ENCODE data around the gene FBRS. TPM values are rescaled to one million over a fixed set of nuclear protein-coding genes. Genes with fewer than 3 reads are reported as not detected.
"Not testable (repeated sequence)": the region's sequence is repeated elsewhere in the genome, so short reads cannot be mapped to it uniquely, and the experiment has no call there.

Gene FBRS
- polyA plus RNA-seq, 1 experiment, result 9.4 TPM

GRCh38 chr16:30699615-30700099 lies 41.4 kb downstream of the FBRS start:
- no peaks in the 10 kb centered on the region for H3K27me3 ChIP-seq (ENCODE audit: control insufficient read depth, insufficient read depth, low read length)
- DNase-seq (ENCODE audit: low read depth), result no peak
- peak overlapping the region; percentile 91 for H3K4me3 ChIP-seq (ENCODE audit: low read depth, low read length)
- H3K36me3 ChIP-seq (ENCODE audit: control insufficient read depth, insufficient read depth, low read length), result peaks cover 21% of the 10 kb centered on the region
- TF ChIP-seq, protein P1, sequence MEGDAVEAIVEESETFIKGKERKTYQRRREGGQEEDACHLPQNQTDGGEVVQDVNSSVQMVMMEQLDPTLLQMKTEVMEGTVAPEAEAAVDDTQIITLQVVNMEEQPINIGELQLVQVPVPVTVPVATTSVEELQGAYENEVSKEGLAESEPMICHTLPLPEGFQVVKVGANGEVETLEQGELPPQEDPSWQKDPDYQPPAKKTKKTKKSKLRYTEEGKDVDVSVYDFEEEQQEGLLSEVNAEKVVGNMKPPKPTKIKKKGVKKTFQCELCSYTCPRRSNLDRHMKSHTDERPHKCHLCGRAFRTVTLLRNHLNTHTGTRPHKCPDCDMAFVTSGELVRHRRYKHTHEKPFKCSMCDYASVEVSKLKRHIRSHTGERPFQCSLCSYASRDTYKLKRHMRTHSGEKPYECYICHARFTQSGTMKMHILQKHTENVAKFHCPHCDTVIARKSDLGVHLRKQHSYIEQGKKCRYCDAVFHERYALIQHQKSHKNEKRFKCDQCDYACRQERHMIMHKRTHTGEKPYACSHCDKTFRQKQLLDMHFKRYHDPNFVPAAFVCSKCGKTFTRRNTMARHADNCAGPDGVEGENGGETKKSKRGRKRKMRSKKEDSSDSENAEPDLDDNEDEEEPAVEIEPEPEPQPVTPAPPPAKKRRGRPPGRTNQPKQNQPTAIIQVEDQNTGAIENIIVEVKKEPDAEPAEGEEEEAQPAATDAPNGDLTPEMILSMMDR (IDR thresholded peaks at IDR 0.05; ENCODE audit: insufficient read depth, low read depth, low read length), result no peak
- ChIA-PET CTCF (interaction anchor here (0.7 kb wide), 1 partner anchor 47 kb away, joined by 3 read pairs; no protein-coding TSS in a partner anchor), POLR2A (interaction anchor here (0.6 kb wide), 1 partner anchor 9 kb away, joined by 3 read pairs; no protein-coding TSS in a partner anchor)

- ChIA-PET POLR2A (no interaction called here), CTCF (no interaction called here)
- Histone ChIP-seq H3K27me3 (ENCODE audit: control insufficient read depth, insufficient read depth, low read length) (no peaks in the 10 kb centered on the region), H3K4me3 (ENCODE audit: low read depth, low read length) (no peak overlapping the region), H3K36me3 (ENCODE audit: control insufficient read depth, insufficient read depth, low read length) (peaks cover 27% of the 10 kb centered on the region)
- TF ChIP-seq, protein P1 (IDR thresholded peaks at IDR 0.05; ENCODE audit: insufficient read depth, low read depth, low read length), result no peak
- DNase-seq (ENCODE audit: low read depth), result no peak
Measured at GRCh38 chr16:30700491-30700890, 42.3 kb downstream of the FBRS start.

DNA sequence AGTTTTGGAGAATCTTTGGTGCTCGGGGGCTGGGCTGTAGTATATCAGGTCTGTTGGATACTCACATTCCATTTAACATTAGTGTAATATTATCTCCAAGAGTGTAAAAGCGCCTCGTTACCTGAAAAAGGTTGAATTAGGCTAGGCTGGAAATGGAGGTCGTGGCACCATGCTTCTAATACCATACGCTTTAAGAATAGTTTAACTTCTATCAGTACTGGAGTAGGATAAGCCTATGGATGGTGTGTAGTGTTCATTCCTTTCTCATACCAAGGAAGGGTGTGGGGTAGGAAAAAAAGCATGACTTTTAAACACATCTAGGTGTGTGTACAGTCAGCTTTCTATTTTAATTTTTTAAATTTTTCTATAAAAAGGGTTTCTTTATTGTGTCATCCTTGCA lies 42.7 kb downstream of the FBRS start:
- TF ChIP-seq, protein P1 (IDR thresholded peaks at IDR 0.05; ENCODE audit: insufficient read depth, low read depth, low read length), result no peak
- H3K36me3 ChIP-seq (ENCODE audit: control insufficient read depth, insufficient read depth, low read length), result peaks cover 28% of the 10 kb centered on the region
- CTCF ChIA-PET, result no interaction called here
- no peaks in the 10 kb centered on the region for H3K27me3 ChIP-seq (ENCODE audit: control insufficient read depth, insufficient read depth, low read length)
- no peak overlapping the region for H3K4me3 ChIP-seq (ENCODE audit: low read depth, low read length)
- no peak for DNase-seq (ENCODE audit: low read depth)
- POLR2A ChIA-PET, result no interaction called here

DNA sequence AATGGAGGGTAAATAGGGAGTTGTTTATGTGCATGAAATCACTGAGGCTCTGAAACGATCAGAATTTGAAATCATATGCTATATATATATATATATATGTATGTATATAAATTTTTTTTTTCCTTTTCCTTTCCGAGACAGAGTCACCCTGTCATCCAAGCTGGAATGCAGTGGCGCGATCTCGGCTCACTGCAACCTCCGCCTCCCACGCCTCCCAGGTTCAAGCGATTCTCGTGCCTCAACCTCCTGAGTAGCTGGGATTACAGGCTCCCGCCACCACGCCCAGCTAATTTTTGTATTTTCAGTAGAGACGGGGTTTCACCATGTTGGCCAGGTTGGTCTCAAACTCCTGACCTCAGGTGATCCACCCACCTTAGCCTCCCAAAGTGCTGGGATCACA lies 44.8 kb downstream of the FBRS start:
- H3K27me3 ChIP-seq (ENCODE audit: control insufficient read depth, insufficient read depth, low read length); DNase-seq (ENCODE audit: low read depth); H3K4me3 ChIP-seq (ENCODE audit: low read depth, low read length); CTCF ChIA-PET; POLR2A ChIA-PET: not testable (repeated sequence)
- peaks cover 39% of the 10 kb centered on the region for H3K36me3 ChIP-seq (ENCODE audit: control insufficient read depth, insufficient read depth, low read length)

DNA sequence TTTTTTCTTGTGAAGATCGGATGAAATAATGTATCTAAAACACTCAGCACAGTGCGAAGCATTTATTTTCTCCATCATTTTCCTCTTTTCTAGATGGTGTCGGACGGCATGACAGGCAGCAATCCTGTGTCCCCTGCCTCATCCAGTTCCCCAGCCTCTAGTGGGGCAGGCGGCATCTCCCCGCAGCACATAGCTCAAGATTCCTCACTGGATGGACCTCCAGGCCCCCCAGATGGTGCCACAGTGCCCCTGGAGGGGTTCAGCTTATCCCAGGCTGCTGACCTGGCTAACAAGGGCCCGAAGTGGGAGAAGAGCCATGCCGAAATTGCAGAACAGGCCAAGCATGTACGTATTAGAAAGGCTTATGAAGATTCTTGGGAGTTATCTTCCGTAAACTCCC lies 45.7 kb downstream of the FBRS start:
- Histone ChIP-seq H3K4me3 (ENCODE audit: low read depth, low read length) (no peak overlapping the region), H3K27me3 (ENCODE audit: control insufficient read depth, insufficient read depth, low read length) (no peaks in the 10 kb centered on the region), H3K36me3 (ENCODE audit: control insufficient read depth, insufficient read depth, low read length) (peaks cover 43% of the 10 kb centered on the region)
- ChIA-PET POLR2A (no interaction called here), CTCF (no interaction called here)
- TF ChIP-seq, protein P1 (IDR thresholded peaks at IDR 0.05; ENCODE audit: insufficient read depth, low read depth, low read length), result no peak
- no peak for DNase-seq (ENCODE audit: low read depth)

GRCh38 chr16:30706046-30706445 lies 47.8 kb downstream of the FBRS start:
- TF ChIP-seq, protein P1 (IDR thresholded peaks at IDR 0.05; ENCODE audit: insufficient read depth, low read depth, low read length), result no peak
- DNase-seq (ENCODE audit: low read depth), result no peak
- no peak overlapping the region for H3K4me3 ChIP-seq (ENCODE audit: low read depth, low read length)
- H3K27me3 ChIP-seq (ENCODE audit: control insufficient read depth, insufficient read depth, low read length), result no peaks in the 10 kb centered on the region
- peaks cover 56% of the 10 kb centered on the region for H3K36me3 ChIP-seq (ENCODE audit: control insufficient read depth, insufficient read depth, low read length)
- ChIA-PET POLR2A (no interaction called here), CTCF (interaction anchor here (0.8 to 1.4 kb wide), 2 partner anchors 10 to 12 kb away, joined by 4 to 9 read pairs; no protein-coding TSS in a partner anchor)
